ENCODE data around the gene TEAD1.
A peak's percentile ranks its signal among the peaks of the same experiment; 100 is the strongest.

Gene TEAD1

DNA sequence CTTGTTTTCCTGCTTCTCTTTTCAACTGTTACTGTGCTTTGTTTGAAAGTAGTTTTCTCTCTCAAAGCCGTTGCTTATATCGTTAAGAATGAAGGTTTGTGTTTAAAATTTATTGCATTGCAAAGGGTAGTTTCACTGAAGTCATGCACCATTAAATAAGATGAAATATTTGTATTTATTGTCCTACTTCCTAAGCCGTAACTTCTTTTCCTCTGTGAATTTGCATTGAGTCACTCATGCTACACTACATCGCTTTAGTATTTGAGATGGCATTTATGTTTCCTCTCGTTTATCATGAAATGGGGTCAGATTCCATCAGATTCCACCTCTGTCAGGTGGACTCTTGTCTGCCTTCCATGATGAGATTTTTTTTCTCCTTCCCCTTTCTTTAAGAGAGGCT, 269.1 kb downstream of the TEAD1 start:
- no peak for DNase-seq (ENCODE audit: low read depth)

DNA sequence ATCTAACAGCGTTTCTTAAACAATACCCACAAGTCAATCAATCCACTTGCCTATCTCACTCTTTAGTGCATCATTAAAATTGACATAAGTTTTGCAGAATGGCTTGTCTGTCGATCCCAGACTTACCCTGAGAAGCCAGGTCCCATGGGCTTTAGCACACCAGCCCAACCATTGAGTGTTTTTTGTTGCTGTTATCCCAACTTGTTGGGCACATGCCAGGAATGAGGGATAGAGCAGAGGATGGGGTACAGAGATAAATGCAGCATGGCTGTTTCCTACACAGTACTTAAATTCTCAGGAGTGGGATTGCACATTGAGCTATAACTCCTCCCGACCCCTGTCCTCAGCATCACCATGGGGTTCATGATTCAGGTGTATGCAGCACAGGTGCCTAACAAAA, 270.7 kb downstream of the TEAD1 start:
- DNase-seq (ENCODE audit: low read depth) = no peak

DNA sequence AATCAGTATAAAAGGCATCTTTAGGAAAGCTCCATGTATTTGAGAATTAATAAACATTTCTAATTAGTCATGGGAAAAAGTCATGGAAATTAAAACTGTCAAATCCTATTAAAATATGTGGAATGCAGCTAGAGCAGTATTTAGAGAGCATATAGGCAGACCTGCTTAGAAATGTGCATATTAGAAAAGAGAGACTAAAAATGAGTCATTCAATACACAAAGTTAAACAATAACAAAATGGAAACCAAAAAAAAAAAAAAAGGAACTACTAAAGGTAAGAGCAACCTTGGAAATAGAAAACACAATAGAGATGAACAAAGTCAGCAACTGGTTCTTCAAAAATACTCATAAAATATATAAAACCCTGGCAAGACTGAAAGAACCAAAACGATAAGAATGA, 275.2 kb downstream of the TEAD1 start:
- DNase-seq (ENCODE audit: low read depth) = no peak

DNA sequence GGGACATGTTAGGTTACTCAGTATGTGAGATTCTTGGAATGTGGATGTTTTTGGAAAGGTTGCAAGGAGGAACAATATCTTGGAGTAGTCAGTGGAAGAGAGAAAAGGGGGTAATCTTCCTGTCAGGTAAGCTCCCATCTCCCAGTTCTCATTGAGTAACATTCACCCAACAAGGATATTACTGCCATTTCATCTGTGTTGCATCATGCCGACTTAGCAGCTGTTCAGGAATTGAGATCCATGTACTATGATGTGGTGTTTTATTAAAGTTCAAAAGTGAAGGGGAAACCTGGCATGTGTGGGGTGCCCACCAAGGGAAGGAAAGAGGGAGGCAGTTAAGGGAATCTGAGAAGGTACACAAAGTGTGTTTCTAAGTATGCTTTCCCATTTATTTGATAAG, 276.4 kb downstream of the TEAD1 start:
- no peak for DNase-seq (ENCODE audit: low read depth)

- no peak for DNase-seq (ENCODE audit: low read depth)
Measured at GRCh38 chr11:12951376-12951775, 277.2 kb downstream of the TEAD1 start.

GRCh38 chr11:12952094-12952493, 277.9 kb downstream of the TEAD1 start:
- DNase-seq (ENCODE audit: low read depth) = no peak

GRCh38 chr11:12958986-12959385, 284.8 kb downstream of the TEAD1 start:
- no peak for DNase-seq (ENCODE audit: low read depth)

GRCh38 chr11:12961615-12962014, 287.4 kb downstream of the TEAD1 start:
- no peak for DNase-seq (ENCODE audit: low read depth)

DNA sequence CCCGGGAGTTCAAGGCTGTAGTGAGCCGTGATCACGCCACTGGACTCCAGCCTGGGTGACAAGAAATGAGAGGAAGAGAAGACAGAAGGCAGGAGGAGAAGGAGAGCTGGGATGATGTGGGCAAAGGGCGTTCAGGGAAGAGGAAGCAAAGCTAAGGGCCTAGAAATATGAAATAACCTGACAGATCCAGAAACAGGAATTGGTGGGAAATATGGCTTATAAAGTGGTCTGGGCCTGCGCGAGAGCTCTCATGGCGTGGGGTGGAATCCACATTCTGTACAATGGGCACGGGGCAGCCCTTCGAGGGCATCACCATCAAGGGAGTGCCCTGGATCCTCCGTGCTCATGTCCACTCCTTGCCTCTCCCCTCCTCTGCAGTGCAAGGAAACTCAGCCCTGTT, 288.1 kb downstream of the TEAD1 start:
- DNase-seq (ENCODE audit: low read depth) = no peak

DNA sequence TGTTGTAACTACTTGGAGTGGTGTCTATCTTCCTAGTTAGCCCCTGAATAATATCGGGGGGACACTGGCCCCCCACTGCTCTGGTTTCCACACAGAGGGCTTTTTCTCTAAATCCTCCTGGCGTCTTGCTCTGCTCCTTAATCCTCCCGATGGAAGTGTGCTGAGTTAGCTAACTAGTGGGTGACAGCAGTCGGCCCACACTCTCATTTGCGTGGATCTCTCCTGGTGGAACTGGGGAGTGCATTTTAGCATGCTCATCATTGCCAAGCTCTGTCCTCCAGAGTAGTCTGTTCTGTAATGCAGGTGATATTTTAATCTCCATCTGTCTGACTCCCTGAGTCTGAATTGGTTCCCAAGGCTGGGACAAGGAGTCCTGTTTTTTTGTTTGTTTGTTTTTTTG, 288.8 kb downstream of the TEAD1 start:
- DNase-seq (ENCODE audit: low read depth) = no peak

- peak; percentile 33 for DNase-seq (ENCODE audit: low read depth)
Measured at GRCh38 chr11:12963792-12964536, 289.7 kb downstream of the TEAD1 start.

DNA sequence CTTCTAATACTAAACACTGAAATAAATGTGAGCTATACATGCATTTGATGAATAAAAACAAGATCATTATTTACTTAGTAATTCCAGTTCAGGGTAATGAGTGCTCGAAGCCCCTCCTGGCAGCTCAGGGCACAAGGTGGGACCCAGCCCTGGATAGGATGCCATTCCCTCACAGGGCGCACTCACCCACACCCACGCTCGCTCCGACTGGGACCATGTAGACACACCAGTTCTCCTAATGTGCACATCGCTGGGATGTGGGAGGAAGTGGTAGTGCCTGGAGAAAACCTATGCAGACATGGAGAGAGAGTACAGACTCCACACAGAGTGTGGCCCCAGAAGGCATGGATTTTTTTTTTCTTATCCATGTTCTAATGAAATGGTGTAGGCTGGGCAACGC, 290.4 kb downstream of the TEAD1 start:
- no peak for DNase-seq (ENCODE audit: low read depth)

DNA sequence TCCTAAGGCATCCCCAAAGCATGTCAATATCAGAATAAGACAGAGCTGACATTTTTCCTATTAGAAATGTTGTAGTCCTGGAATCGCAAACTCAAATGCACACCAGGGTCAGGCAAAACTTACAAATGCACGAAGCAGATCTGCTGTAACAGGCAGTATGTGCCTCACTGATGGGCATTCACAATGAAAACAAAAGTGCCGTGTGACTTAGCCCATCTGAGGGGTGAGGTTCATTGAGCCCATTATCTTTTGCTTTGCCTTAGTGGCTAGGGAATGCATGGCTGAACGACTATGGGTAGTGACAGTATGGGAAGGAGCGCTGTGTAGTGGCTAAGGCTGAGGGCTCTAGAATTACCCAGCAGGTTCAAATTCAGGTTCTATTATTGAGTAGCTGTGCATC, 291.8 kb downstream of the TEAD1 start:
- no peak for DNase-seq (ENCODE audit: low read depth)

DNA sequence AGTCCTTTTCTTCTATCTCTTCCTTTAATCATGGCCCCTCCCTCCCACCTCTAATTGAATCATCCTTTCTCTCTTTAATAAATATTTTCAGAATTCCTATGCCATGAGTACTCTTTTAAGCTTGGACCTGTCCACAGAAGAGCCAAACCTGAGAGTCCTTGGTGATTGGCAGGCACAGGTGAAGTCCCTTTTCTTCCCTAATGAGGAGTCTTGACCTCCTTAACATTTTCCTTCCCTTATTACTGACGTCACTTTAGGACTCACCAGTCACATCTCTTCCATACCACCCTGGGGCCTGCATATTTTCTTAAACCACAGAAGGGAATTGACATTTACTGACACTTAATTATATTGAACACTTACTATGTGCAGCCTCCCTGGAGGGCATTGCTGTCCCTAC, 293.9 kb downstream of the TEAD1 start:
- no peak for DNase-seq (ENCODE audit: low read depth)

DNA sequence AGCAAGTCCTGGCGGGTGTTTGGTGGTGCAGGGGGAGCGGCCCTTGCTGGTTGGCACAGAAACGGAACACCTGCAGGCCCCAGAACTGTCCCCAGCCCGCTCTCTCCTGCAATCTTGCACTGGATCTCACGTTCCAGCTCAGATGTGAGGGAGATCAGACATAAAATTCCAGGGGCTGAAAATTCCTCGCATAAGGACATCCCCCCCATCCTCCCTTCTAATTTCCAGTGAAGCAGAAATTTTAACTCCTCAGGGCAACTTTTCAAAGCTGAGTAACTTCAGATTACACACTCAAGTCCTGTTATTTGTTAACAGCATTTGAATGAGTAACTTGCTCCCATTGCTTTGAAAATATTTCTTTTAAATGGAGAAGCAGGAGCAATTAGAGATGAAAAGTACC, 294.6 kb downstream of the TEAD1 start:
- no peak for DNase-seq (ENCODE audit: low read depth)

DNA sequence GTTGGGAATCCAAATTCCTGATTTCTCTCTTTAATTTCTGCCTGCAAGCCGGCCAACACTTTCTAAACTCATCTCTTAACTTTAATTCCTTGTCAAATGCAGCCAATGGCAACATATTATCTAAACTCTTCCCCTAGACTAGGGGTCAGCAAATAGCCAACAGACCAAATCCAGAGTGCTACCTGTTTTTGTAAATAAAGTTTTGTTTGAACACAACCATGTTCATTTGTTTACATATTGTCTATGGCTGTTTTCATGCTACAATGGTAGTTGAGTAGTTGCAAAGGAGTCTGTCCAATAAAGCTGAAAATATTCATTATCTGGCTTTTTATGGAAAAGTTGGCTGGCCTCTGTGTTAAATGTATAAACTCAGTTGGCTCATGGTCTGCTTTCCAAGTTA, 297.7 kb downstream of the TEAD1 start:
- DNase-seq (ENCODE audit: low read depth) = no peak

GRCh38 chr11:12973528-12974181, 299.4 kb downstream of the TEAD1 start:
- DNase-seq (ENCODE audit: low read depth) = no peak

DNA sequence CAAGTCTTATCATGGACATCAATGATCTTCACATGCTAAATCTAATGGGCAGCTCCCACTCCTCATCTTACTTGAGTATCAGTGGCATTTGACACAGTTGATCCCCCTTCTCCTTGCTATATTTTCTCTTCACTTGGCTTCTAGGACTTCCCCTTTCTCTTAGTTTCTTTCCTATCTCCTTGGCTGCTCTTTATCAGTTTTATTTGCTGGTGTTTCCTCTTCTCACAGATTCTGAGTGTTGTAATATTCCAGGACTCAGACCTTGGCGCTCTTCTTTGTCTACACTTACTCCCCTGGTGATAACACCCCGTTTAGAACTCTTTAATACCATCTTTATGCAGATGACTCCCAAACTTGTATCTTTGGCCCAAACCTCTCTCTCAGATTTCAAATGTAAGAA, 301.0 kb downstream of the TEAD1 start:
- no peak for DNase-seq (ENCODE audit: low read depth)

DNA sequence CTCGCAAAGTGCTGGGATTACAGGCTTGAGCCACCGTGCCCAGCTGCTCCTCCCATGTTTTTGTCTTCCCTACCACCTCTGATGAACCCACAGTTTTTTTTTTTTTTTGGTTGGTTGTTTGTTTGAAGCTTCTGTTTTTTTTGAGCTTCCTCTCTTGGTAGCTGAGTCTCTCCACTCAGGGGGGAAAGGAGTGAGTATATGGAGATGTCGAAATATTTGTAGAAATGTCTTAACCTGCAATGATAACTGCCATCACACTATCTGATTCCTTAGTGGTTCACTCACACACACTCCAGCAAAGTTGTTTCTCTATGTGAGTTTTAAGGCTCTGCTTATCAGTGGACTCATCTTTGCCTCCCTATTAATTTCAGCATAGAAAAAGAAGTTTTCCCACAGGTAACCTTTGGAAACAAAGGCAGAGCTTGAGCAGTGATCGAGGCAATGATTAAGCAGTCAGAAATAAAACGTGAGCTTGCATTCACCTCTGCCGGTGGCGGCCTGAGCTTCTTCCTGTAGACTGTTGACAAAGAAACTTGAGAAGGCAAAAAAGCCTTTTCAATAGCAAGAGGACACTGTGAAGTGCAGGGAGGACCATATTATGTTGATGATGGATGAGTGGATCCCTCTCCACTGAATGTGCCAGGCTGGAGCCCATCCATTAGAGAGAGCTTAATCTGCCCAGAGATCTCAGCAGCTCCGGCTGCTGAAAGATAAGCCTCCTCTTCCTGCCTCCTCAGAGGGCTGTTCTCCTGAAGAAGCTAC, 305.9 kb downstream of the TEAD1 start:
- no peak for DNase-seq (ENCODE audit: low read depth)

GRCh38 chr11:12981676-12982522, 307.7 kb downstream of the TEAD1 start:
- DNase-seq (ENCODE audit: low read depth) = no peak

- no peak for DNase-seq (ENCODE audit: low read depth)
Measured at GRCh38 chr11:12983336-12983735, 309.1 kb downstream of the TEAD1 start.

GRCh38 chr11:12986194-12986898, 312.1 kb downstream of the TEAD1 start:
- no peak for DNase-seq (ENCODE audit: low read depth)
